ENCODE results near the gene TBL1XR1. TPM values are rescaled to one million over a fixed set of nuclear protein-coding genes. Genes with fewer than 3 reads are reported as not detected.

TBL1XR1 gene
- total and polyA plus RNA-seq, 2 experiments from 2014 or later = 30.2 to 165 TPM

DNA sequence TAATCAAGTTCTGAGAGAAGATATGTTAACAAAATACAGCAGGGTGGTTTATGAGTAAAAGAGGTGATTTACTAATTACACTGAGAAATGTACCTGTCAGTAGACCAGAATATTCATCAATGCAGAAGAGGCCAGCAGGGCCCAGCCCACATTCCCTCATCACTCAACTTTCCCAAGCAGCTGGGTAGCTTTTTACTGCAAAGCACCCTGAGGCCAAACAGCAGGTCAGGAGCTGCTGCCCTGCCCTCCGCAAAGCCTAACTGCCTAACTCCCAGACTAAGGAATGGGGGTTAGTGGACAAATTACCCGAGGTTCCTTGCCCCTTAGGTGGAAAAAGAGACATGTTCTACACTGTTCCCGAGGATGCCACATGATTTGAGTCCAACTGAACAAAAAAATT, 108.2 kb downstream of the TBL1XR1 start:
- TF ChIP-seq EZH2phosphoT487 (IDR thresholded peaks at IDR 0.05; ENCODE audit: low read depth, severe bottlenecking, unreplicated experiment) (no peak), EZH2 (IDR thresholded peaks at IDR 0.05; ENCODE audit: borderline replicate concordance) (no peak)
- TF ChIP-seq, protein P1, sequence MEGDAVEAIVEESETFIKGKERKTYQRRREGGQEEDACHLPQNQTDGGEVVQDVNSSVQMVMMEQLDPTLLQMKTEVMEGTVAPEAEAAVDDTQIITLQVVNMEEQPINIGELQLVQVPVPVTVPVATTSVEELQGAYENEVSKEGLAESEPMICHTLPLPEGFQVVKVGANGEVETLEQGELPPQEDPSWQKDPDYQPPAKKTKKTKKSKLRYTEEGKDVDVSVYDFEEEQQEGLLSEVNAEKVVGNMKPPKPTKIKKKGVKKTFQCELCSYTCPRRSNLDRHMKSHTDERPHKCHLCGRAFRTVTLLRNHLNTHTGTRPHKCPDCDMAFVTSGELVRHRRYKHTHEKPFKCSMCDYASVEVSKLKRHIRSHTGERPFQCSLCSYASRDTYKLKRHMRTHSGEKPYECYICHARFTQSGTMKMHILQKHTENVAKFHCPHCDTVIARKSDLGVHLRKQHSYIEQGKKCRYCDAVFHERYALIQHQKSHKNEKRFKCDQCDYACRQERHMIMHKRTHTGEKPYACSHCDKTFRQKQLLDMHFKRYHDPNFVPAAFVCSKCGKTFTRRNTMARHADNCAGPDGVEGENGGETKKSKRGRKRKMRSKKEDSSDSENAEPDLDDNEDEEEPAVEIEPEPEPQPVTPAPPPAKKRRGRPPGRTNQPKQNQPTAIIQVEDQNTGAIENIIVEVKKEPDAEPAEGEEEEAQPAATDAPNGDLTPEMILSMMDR (IDR thresholded peaks at IDR 0.05; ENCODE audit: poor library complexity) = no peak
- 88% methylated on average over 3 of the region's 3 CpGs for WGBS (ENCODE audit: low lambda C conversion rate, missing lambda C conversion rate)
- no peak overlapping the region for H3K4me2 ChIP-seq
- peaks cover 45% of the 10 kb centered on the region for H4K20me1 ChIP-seq (ENCODE audit: insufficient read depth, poor library complexity, severe bottlenecking)
- no peaks in the 10 kb centered on the region for H3K36me3 ChIP-seq (replicated peaks; ENCODE audit: insufficient read depth, low read depth)
- no peak for DNase-seq (ENCODE audit: low spot score)
- no peak overlapping the region for H2AFZ ChIP-seq
- no peaks in the 10 kb centered on the region for H3K27me3 ChIP-seq
- H3K27ac ChIP-seq = no peak overlapping the region
- no peak overlapping the region for H3K4me3 ChIP-seq
- no peaks in the 10 kb centered on the region for H3K4me1 ChIP-seq (ENCODE audit: insufficient read depth)
- no peaks in the 10 kb centered on the region for H3K9me2 ChIP-seq (replicated peaks; ENCODE audit: insufficient read depth)
- peaks cover 100% of the 10 kb centered on the region for H3K79me2 ChIP-seq
- H3K9me3 ChIP-seq (ENCODE audit: low read depth) = no peaks in the 10 kb centered on the region

DNA sequence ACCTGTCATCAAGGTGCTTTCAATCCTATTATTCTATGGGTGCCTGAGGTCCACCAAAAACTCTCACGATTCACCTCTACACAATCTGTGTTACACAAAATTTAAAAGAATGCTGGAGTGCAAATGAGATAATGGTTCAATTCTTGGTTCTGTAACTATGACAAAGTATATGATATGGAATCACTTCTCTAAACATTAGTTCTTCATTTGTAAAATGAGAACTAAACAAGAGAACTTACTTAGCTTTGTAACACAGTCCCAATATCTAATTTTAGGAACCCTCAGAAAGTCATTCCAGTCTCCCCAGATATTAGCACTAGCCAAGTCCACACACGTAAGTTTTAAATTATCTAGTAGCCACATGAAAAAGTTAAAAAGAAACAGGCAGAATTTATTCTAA, 111.5 kb downstream of the TBL1XR1 start:
- H3K4me1 ChIP-seq (ENCODE audit: insufficient read depth) = peaks cover 3% of the 10 kb centered on the region
- no peaks in the 10 kb centered on the region for H3K9me3 ChIP-seq (ENCODE audit: low read depth)
- no peak overlapping the region for H2AFZ ChIP-seq
- TF ChIP-seq EZH2 (IDR thresholded peaks at IDR 0.05; ENCODE audit: borderline replicate concordance) (no peak), EZH2phosphoT487 (IDR thresholded peaks at IDR 0.05; ENCODE audit: low read depth, severe bottlenecking, unreplicated experiment) (no peak)
- TF ChIP-seq, protein P1 (IDR thresholded peaks at IDR 0.05; ENCODE audit: poor library complexity) = no peak
- no peaks in the 10 kb centered on the region for H3K36me3 ChIP-seq (replicated peaks; ENCODE audit: insufficient read depth, low read depth)
- no peaks in the 10 kb centered on the region for H3K27me3 ChIP-seq
- H3K4me3 ChIP-seq = no peak overlapping the region
- H3K79me2 ChIP-seq = peaks cover 100% of the 10 kb centered on the region
- WGBS (ENCODE audit: low lambda C conversion rate, missing lambda C conversion rate) = 96% methylated on average over 2 of the region's 2 CpGs
- no peaks in the 10 kb centered on the region for H3K9me2 ChIP-seq (replicated peaks; ENCODE audit: insufficient read depth)
- peaks cover 39% of the 10 kb centered on the region for H4K20me1 ChIP-seq (ENCODE audit: insufficient read depth, poor library complexity, severe bottlenecking)
- no peak overlapping the region for H3K27ac ChIP-seq
- no peak overlapping the region for H3K4me2 ChIP-seq
- no peak for DNase-seq (ENCODE audit: low spot score)

DNA sequence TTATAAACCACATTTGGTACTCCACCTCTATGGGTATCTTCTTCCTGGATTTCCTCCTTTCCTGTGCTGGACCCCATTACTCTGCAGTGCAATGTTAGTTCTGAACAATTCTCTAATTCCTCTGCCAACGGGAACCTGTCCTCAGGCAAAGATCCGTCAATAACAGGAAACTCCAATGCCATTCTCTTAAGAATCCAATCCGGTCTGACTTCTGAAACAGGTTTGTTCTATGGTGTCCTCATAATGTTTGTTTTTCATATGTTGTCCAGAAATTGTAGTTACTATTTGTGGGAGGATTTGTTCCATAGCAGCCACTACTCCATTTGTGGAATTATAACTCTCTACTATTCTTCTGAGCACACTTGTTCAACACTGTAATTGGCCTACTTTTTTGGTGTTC, 112.7 kb downstream of the TBL1XR1 start:
- DNase-seq (ENCODE audit: low spot score) = no peak
- Histone ChIP-seq H4K20me1 (ENCODE audit: insufficient read depth, poor library complexity, severe bottlenecking) (peaks cover 47% of the 10 kb centered on the region), H3K9me3 (ENCODE audit: low read depth) (no peaks in the 10 kb centered on the region), H3K27ac (no peak overlapping the region), H3K4me2 (no peak overlapping the region), H3K36me3 (replicated peaks; ENCODE audit: insufficient read depth, low read depth) (no peaks in the 10 kb centered on the region), H3K9me2 (replicated peaks; ENCODE audit: insufficient read depth) (no peaks in the 10 kb centered on the region), H2AFZ (no peak overlapping the region), H3K4me3 (no peak overlapping the region), H3K27me3 (no peaks in the 10 kb centered on the region), H3K4me1 (ENCODE audit: insufficient read depth) (peaks cover 5% of the 10 kb centered on the region), H3K79me2 (peaks cover 100% of the 10 kb centered on the region)
- no peak for TF ChIP-seq EZH2 (IDR thresholded peaks at IDR 0.05; ENCODE audit: borderline replicate concordance)
- TF ChIP-seq EZH2phosphoT487 (IDR thresholded peaks at IDR 0.05; ENCODE audit: low read depth, severe bottlenecking, unreplicated experiment) = no peak
- TF ChIP-seq, protein P1 (IDR thresholded peaks at IDR 0.05; ENCODE audit: poor library complexity) = no peak
- 95% methylated on average over 3 of the region's 3 CpGs for WGBS (ENCODE audit: low lambda C conversion rate, missing lambda C conversion rate)

DNA sequence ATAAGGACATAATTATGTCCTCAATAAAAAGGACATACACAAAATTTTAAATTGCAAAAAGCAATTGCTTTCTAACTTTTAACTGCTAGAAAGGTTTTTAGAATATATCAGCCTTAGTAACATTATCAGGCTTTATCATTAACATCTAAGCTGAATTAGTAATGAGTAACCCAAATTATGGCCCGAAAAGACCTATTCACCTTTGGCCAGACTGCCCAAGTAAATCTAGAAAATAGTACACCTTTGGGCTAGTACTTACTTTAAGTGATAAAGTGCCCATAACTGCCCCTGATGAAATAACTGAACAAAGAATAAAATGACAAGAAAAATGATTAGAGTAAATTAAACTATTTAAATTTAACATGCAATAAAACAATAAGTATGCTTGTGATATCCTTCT, 117.2 kb downstream of the TBL1XR1 start:
- Histone ChIP-seq H3K79me2 (peaks cover 100% of the 10 kb centered on the region), H3K4me2 (no peak overlapping the region), H3K9me2 (replicated peaks; ENCODE audit: insufficient read depth) (no peaks in the 10 kb centered on the region), H3K27ac (no peak overlapping the region), H3K27me3 (no peaks in the 10 kb centered on the region), H3K9me3 (ENCODE audit: low read depth) (no peaks in the 10 kb centered on the region), H4K20me1 (ENCODE audit: insufficient read depth, poor library complexity, severe bottlenecking) (peaks cover 41% of the 10 kb centered on the region), H3K4me3 (no peak overlapping the region), H2AFZ (no peak overlapping the region), H3K4me1 (ENCODE audit: insufficient read depth) (peaks cover 5% of the 10 kb centered on the region), H3K36me3 (replicated peaks; ENCODE audit: insufficient read depth, low read depth) (no peaks in the 10 kb centered on the region)
- TF ChIP-seq, protein P1 (IDR thresholded peaks at IDR 0.05; ENCODE audit: poor library complexity) = no peak
- TF ChIP-seq EZH2 (IDR thresholded peaks at IDR 0.05; ENCODE audit: borderline replicate concordance) (no peak), EZH2phosphoT487 (IDR thresholded peaks at IDR 0.05; ENCODE audit: low read depth, severe bottlenecking, unreplicated experiment) (no peak)
- WGBS (ENCODE audit: low lambda C conversion rate, missing lambda C conversion rate) = 83% methylated on average over 1 of the region's 1 CpG
- no peak for DNase-seq (ENCODE audit: low spot score)
